Ovary (tissue), 9 donors: Measurements from ENCODE around the gene HOXB3. TPM values are rescaled to one million over a fixed set of nuclear protein-coding genes. Genes with fewer than 3 reads are reported as not detected.

Source experiments
- DNase-seq, 5 donors: peaks; one replicate each; pipeline ENCODE4 v3.0.0-alpha.2; 2019 to 2020
- H3K27ac ChIP-seq, 2 donors: fragments of 200-600 bp; one replicate each; pipeline versions ENCODE4 v1.5.1 to v1.8.0; 2019 to 2022
- H3K27me3 ChIP-seq: fragments of 200-600 bp; one replicate; pipeline ENCODE4 v1.8.0; 2022
- H3K36me3 ChIP-seq: fragments of 200-600 bp; sonication (generic); one replicate; pipeline ENCODE4 v1.5.1; 2019
- H3K4me1 ChIP-seq: one replicate; pipeline ENCODE4 v1.8.1; 2013; ENCODE audit warnings: mild to moderate bottlenecking, moderate library complexity; ENCODE audit not compliant: insufficient read depth
- H3K4me3 ChIP-seq: fragments of 200-600 bp; sonication (generic); one replicate; pipeline ENCODE4 v1.5.1; 2017
- H3K9me3 ChIP-seq, 2 donors: fragments of 200-600 bp in 1 of 2; sonication (generic) in 1 of 2; one replicate each; pipeline versions ENCODE4 v1.5.1 to v1.8.1; 2013 to 2019; ENCODE audit warnings: mild to moderate bottlenecking in 1 of 2, moderate library complexity in 1 of 2
- EP300 ChIP-seq: sonication (generic); formaldehyde crosslinking; IDR thresholded peaks from one replicate; pipeline ENCODE4 v1.6.1; 2017; ENCODE audit warnings: antibody characterized with exemption
- POLR2A ChIP-seq: fragments of 450-650 bp; IDR thresholded peaks from one replicate; pipeline ENCODE4 v1.6.1; 2017; ENCODE audit warnings: antibody characterized with exemption, mild to moderate bottlenecking, moderate library complexity
- WGBS, 3 donors: extraction: QIAGEN DNeasy Blood & Tissue Kit in 1 of 3; methylation state at CpG; one replicate each; pipeline versions ENCODE4 v1.1.5 to v1.1.7; 2013 to 2017; 5-methylcytosine and 5-hydroxymethylcytosine counted together
- intact Hi-C, 4 donors: fragments of 100-400 bp; cut with DNase I; formaldehyde crosslinking; loops; one replicate each; pipeline versions ENCODE4 v1.11.0 to v1.15.1; 2022 to 2023
- polyA plus RNA-seq, 2 donors: library from polyadenylated mRNA; stranded (reverse); fragments of 200-250 nt in 1 of 2; fragments of 350-450 nt in 1 of 2; fragmentation: Illumina TruSeq in 1 of 2; extraction: RNeasy Lipid Tissue Mini Kit (QIAGEN cat#74804) in 1 of 2; gene quantifications; one replicate each; pipeline ENCODE4 v1.2.3, GENCODE V29; 2013 to 2014
- total RNA-seq, 7 donors: library from RNA; depleted of rRNA in 2 of 7; stranded (reverse); fragments of >200 nt in 2 of 7; fragmentation: NEBNext Ultra II Directional in 3 of 7; extraction: Animal tissue kit (Norgen Biotek cat#: 25700) in 3 of 7; gene quantifications; one replicate each; pipeline versions ENCODE4 v1.1.0 to v1.2.4, GENCODE V29; 2016 to 2023
- TF ChIP-seq, protein P1 (sequence below), 3 donors: fragments of 450-650 bp in 2 of 3; fragments of 200-600 bp in 1 of 3; IDR thresholded peaks; one replicate each; pipeline versions ENCODE4 v1.5.1 to v1.8.0; 2016 to 2022; ENCODE audit warnings: antibody characterized with exemption in 3 of 3, mild to moderate bottlenecking in 1 of 3
- donor health status: DM: no; HTN: no; CAD: no; lungs with moderate emphysema.
- donor health status: DM: no; HTN: no; CAD: no.
- donor health status: Bipolar disorder and iron deficiency.
- donor health status: DM: yes; HTN: yes; CAD: no.
- donor health status: DM: no; HTN: no; CAD: no.
- donor health status: DM: yes; HTN: yes; CAD: no.

The HOXB3 gene
- total and polyA plus RNA-seq, 9 donors, result 0.43 to 10.7 (median 2.7) TPM

GRCh38 chr17:48624118-48624517, 34.1 kb upstream of the HOXB3 start:
- no peaks in the 10 kb centered on the region for H3K9me3 ChIP-seq
- intact Hi-C loops, result loop anchor here in 1 of 4 donors (10.0 kb wide), 1 partner anchor 289 kb away; no protein-coding TSS in a partner anchor
- no peak overlapping the region for H3K4me3 ChIP-seq
- H3K27me3 ChIP-seq, result peaks cover 8% of the 10 kb centered on the region
- H3K27ac ChIP-seq, result no peak overlapping the region
- no peaks in the 10 kb centered on the region for H3K36me3 ChIP-seq
- WGBS, 3 donors, result 8 to 12% (median 10%) methylated on average over 5 of the region's 5 CpGs
- TF ChIP-seq POLR2A (no peak), EP300 (no peak)
- TF ChIP-seq, protein P1, sequence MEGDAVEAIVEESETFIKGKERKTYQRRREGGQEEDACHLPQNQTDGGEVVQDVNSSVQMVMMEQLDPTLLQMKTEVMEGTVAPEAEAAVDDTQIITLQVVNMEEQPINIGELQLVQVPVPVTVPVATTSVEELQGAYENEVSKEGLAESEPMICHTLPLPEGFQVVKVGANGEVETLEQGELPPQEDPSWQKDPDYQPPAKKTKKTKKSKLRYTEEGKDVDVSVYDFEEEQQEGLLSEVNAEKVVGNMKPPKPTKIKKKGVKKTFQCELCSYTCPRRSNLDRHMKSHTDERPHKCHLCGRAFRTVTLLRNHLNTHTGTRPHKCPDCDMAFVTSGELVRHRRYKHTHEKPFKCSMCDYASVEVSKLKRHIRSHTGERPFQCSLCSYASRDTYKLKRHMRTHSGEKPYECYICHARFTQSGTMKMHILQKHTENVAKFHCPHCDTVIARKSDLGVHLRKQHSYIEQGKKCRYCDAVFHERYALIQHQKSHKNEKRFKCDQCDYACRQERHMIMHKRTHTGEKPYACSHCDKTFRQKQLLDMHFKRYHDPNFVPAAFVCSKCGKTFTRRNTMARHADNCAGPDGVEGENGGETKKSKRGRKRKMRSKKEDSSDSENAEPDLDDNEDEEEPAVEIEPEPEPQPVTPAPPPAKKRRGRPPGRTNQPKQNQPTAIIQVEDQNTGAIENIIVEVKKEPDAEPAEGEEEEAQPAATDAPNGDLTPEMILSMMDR (IDR thresholded peaks at IDR 0.05), result no peak
- DNase-seq, result no peak
- H3K4me1 ChIP-seq, result peaks cover 2% of the 10 kb centered on the region

DNA sequence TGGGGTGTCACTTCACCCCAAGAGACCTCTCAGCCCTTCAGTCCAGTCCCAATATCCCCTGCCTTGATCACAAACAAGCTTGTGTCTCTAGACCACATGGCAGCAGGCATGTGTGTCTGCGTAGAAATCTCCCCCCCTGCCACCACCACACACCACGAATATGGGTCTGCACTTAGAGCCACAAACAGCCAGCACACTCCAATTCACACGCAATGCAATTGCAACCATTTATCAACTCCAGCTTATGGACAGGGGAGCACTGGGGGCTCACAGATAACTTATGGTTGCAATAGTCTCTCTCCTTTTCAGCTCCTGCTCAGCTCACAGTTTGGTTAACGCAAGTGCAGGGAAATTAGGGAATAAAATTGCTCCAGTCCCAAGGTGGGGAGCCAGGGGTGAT, 33.5 kb upstream of the HOXB3 start:
- Histone ChIP-seq H3K27me3 (peaks cover 8% of the 10 kb centered on the region), H3K9me3 (no peaks in the 10 kb centered on the region), H3K27ac (no peak overlapping the region), H3K36me3 (no peaks in the 10 kb centered on the region), H3K4me1 (peaks cover 2% of the 10 kb centered on the region), H3K4me3 (no peak overlapping the region)
- intact Hi-C loops, result loop anchor here in 1 of 4 donors (10.0 kb wide), 1 partner anchor 289 kb away; no protein-coding TSS in a partner anchor
- TF ChIP-seq EP300, result no peak
- TF ChIP-seq, protein P1 (IDR thresholded peaks at IDR 0.05), result no peak
- TF ChIP-seq POLR2A, result no peak
- WGBS, 3 donors, result 18 to 26% (median 20%) methylated on average over 4 of the region's 4 CpGs
- DNase-seq, result no peak

- DNase-seq, result no peak
- TF ChIP-seq POLR2A, result no peak
- no peak for TF ChIP-seq EP300
- TF ChIP-seq, protein P1 (IDR thresholded peaks at IDR 0.05), result no peak
- no peak overlapping the region for H3K4me3 ChIP-seq
- H3K36me3 ChIP-seq, result no peaks in the 10 kb centered on the region
- WGBS, 3 donors, result 17 to 23% (median 20%) methylated on average over 11 of the region's 11 CpGs
- H3K27me3 ChIP-seq, result peaks cover 8% of the 10 kb centered on the region
- H3K27ac ChIP-seq, result no peak overlapping the region
- intact Hi-C loops, result loop anchor here in 1 of 4 donors (10.0 kb wide), 1 partner anchor 288 kb away; no protein-coding TSS in a partner anchor
- H3K9me3 ChIP-seq, result no peaks in the 10 kb centered on the region
- peaks cover 2% of the 10 kb centered on the region for H3K4me1 ChIP-seq
Observed at GRCh38 chr17:48622857-48623256, 32.8 kb upstream of the HOXB3 start.

DNA sequence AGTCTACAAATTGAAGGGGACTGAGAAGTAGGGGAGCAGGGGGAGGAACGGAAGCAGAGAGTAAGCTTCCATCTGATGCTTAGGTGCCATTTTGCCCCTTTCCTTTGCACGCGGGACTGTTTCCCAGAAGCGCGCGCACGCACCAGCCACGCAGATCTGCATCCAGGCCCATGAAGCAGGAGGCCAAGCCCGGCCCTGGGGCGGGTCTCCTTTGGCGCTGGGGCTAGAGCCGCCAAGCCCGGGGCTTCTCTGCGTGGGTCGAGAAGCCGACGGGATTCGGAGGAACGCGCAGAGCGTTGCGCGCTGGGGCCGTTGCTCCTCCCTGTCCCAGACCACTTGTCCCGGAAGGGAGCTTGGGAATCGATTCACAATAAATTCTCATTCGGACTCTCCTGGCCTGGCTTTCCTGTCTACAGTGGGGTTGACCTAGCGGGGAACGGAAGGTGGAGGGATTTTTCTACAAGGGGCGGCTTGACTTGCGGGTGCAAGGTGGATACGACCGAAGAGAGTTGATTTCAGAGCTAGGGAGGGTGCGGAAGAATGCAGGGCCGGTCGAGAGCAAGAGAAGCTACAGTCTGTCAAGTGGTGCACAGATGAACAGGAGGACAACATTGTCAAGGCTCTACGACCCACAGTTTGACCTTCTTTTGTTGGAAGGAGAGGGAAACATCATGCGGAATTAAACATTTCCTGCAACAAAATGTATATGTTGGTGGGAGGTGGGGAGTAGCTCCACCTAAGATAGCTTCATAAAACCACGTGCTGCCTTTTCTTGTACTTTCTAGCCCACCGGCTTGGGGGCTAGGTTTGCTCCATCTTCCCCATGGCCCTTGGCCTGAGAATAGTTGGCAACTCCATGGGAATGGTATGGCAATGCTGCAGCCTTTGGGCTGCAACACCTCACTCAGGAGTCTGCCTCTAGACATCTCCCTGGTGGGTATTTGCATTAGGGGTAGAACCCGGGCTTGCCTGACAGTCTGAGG, 31.7 kb upstream of the HOXB3 start:
- no peak for DNase-seq
- peaks cover 2% of the 10 kb centered on the region for H3K4me1 ChIP-seq
- WGBS, 3 donors, result 7 to 13% (median 10%) methylated on average over 41 of the region's 41 CpGs
- H3K9me3 ChIP-seq, result no peaks in the 10 kb centered on the region
- TF ChIP-seq EP300 (no peak), POLR2A (no peak)
- TF ChIP-seq, protein P1 (IDR thresholded peaks at IDR 0.05), result no peak
- intact Hi-C loops, result loop anchor here in 1 of 4 donors (10.0 kb wide), 1 partner anchor 287 kb away; no protein-coding TSS in a partner anchor
- no peak overlapping the region for H3K27ac ChIP-seq
- H3K4me3 ChIP-seq, result no peak overlapping the region
- peaks cover 8% of the 10 kb centered on the region for H3K27me3 ChIP-seq
- no peaks in the 10 kb centered on the region for H3K36me3 ChIP-seq
